Mesodermal cell (in vitro differentiated cells): ENCODE measurements around the gene TLE4.

Source experiments
- H3K27ac ChIP-seq: 2 replicates; pipeline ENCODE4 v1.7.0; 2013; ENCODE audit warnings: mild to moderate bottlenecking, low read depth, low read length, moderate library complexity; ENCODE audit not compliant: severe bottlenecking
- H3K36me3 ChIP-seq: 2 replicates; pipeline ENCODE4 v1.7.1; 2013; ENCODE audit warnings: mild to moderate bottlenecking, low read length, moderate library complexity; ENCODE audit not compliant: control insufficient read depth, insufficient read depth
- H3K4me1 ChIP-seq: one replicate; pipeline ENCODE4 v1.7.1; 2013; ENCODE audit warnings: mild to moderate bottlenecking, low read length; ENCODE audit not compliant: insufficient read depth, control insufficient read depth, poor library complexity, severe bottlenecking
- H3K4me3 ChIP-seq: 2 replicates; pipeline ENCODE4 v1.7.0; 2013; ENCODE audit warnings: low read length, control low read depth, mild to moderate bottlenecking; ENCODE audit not compliant: insufficient read depth, poor library complexity, severe bottlenecking; ENCODE audit errors: extremely low read depth
- H3K9me3 ChIP-seq: 2 replicates; pipeline ENCODE4 v1.7.1; 2013; ENCODE audit warnings: mild to moderate bottlenecking, low read length, moderate library complexity; ENCODE audit not compliant: control insufficient read depth
- WGBS, 2 experiments: methylation state at CpG; one replicate each; pipeline ENCODE4 v1.1.5; 2013; ENCODE audit warnings: missing lambda C conversion rate in 2 of 2; ENCODE audit not compliant: insufficient coverage in 2 of 2; 5-methylcytosine and 5-hydroxymethylcytosine counted together

TLE4 gene

DNA sequence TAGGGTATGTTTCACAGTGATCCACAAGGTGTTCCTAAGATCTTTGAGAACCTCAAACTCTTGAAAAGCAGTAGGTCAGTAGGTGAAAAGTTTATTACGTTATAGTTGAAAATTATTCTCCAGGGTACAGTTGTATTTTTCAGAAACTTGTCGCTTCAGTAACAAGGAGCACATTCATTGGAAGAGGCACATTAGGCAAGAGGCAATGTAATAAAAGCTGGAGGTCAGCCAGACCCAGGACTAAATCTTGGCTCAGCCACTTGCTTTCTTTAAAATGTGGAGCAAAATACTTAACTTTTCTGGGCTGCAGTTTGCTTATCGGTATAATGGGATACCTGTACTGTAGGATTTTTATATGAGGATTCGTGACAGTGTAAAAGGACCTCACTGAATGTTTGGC lies 45.6 kb downstream of the TLE4 start:
- WGBS, 2 experiments = 93% methylated on average over 4 of the region's 4 CpGs
- H3K9me3 ChIP-seq = no peaks in the 10 kb centered on the region
- peaks cover 33% of the 10 kb centered on the region for H3K36me3 ChIP-seq
- H3K4me3 ChIP-seq = no peak overlapping the region
- H3K4me1 ChIP-seq = no peaks in the 10 kb centered on the region
- H3K27ac ChIP-seq = no peak overlapping the region

DNA sequence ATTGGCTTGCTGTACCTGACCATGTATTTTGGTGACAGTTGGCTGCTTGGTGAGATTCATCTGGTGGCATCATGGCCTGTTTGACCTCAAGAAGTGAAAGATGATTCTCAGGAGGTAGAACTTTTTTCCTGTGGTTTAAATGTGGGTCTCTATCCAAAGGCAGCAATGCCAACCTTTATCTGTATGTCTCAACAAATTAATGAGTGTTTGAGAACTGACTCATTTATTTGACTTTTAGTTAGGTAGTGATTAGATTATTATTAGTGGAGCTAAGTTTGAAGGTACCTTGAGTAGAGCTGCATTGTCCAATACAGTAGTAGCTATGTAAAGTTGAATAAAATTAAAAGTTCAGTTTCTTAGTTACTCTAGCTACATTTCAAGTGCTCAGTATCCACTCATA lies 48.2 kb downstream of the TLE4 start:
- Histone ChIP-seq H3K4me3 (no peak overlapping the region), H3K36me3 (peaks cover 23% of the 10 kb centered on the region), H3K9me3 (no peaks in the 10 kb centered on the region), H3K27ac (no peak overlapping the region), H3K4me1 (no peaks in the 10 kb centered on the region)

DNA sequence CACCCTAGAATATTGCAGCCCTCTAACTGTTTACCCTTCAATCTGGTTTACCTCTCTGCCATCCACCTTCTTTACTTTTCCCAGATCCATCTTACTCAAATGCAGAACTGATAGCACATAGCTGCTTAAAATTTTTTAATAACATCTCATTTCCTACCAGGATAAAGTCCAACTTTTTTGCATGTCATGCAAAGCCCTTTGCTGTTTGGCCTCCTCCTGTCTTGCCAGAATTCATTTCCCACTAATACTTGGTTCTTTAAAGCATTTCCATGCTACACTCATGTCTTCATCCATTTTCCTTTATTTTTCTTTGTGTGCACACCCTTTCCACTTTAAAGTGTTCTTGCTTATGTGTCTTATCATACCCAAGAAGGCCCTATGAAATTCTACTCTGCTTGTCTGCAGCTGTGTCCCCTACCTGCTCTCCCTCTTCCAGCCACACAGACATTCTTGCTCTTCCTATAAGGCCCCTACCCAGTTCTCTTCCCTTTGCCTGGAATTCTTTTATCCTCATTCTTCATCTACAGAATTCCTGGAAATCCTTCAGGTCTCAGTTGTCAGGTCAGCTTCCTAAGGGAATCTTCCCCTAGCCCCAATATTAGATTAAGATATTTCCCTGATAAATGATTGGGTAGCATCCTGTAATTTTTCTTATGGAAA lies 50.3 kb downstream of the TLE4 start:
- Histone ChIP-seq H3K4me3 (no peak overlapping the region), H3K27ac (no peak overlapping the region), H3K4me1 (no peaks in the 10 kb centered on the region), H3K9me3 (no peaks in the 10 kb centered on the region), H3K36me3 (peaks cover 12% of the 10 kb centered on the region)

DNA sequence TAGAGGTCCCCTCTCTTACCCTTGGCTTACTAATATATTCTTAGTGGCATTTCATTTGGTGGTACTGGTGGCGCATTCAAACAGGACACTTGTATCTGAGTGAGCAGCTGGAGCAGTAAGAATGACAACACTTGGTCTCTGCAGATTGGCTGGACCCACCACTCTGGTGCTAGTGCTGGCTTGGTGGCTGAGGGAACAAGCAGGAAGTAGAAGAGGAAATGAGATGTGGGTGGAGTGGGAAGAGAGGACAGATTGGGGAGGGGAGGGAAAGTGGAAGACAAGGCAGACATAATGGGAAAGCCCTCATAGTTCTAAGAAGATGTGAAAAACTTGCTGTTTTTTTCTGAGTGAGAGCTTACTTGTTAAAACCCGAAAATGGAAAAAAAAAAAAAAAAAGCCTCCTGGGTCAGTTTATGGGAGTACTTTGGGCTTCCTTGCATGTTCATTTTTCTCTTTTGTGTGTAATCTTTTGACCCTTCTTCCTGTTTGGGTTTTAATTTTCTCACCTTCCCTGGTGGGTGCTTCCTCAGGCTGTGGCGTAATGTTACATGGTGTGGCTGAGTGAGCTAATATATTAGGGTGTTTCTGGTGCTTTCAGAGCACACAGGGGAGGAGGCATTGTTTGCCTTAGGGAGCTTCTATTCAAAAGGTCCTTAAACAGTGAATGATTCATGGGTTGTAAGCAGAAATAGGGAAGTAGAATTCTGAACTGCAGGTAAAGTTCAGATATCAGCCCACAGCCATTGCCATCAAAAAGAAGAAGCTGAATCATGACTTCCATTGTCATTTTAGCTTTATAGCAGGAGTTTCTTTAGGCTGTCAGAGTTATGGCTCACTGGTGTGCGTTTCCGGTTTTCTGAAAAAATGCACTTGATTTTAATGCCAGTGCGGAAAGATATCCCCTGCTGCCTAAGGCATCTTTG lies 52.3 kb downstream of the TLE4 start:
- WGBS, 2 experiments = 89 to 100% methylated on average over 4 to 5 of the region's 6 CpGs
- Histone ChIP-seq H3K36me3 (peaks cover 16% of the 10 kb centered on the region), H3K9me3 (no peaks in the 10 kb centered on the region), H3K4me3 (no peak overlapping the region), H3K4me1 (no peaks in the 10 kb centered on the region), H3K27ac (peak overlapping the region; percentile 42)

DNA sequence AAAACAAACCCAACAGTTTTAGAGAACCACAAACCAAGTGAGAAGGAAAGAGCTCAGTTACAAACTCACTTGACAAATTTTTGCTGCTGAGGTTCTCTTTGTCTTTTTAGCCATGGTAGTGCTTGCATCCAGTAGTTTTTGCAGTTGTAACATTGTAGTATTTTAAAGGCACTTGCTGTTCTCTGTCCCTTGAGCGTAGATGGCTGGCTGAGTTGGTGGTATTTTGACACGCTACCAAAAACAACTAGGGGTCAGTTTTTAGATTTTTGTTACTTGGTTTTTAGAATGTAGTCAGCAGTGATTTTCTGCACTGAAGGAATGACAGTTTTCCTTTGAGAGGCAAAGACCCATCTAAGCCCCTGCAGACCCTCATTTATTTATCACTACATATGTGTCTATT lies 58.0 kb downstream of the TLE4 start:
- no peak overlapping the region for H3K27ac ChIP-seq
- 90% methylated on average over 2 of the region's 2 CpGs; no CpG with 5 or more reads in 1 of the 2 experiments for WGBS, 2 experiments
- no peaks in the 10 kb centered on the region for H3K9me3 ChIP-seq
- no peaks in the 10 kb centered on the region for H3K4me1 ChIP-seq
- no peak overlapping the region for H3K4me3 ChIP-seq
- H3K36me3 ChIP-seq = peaks cover 9% of the 10 kb centered on the region

DNA sequence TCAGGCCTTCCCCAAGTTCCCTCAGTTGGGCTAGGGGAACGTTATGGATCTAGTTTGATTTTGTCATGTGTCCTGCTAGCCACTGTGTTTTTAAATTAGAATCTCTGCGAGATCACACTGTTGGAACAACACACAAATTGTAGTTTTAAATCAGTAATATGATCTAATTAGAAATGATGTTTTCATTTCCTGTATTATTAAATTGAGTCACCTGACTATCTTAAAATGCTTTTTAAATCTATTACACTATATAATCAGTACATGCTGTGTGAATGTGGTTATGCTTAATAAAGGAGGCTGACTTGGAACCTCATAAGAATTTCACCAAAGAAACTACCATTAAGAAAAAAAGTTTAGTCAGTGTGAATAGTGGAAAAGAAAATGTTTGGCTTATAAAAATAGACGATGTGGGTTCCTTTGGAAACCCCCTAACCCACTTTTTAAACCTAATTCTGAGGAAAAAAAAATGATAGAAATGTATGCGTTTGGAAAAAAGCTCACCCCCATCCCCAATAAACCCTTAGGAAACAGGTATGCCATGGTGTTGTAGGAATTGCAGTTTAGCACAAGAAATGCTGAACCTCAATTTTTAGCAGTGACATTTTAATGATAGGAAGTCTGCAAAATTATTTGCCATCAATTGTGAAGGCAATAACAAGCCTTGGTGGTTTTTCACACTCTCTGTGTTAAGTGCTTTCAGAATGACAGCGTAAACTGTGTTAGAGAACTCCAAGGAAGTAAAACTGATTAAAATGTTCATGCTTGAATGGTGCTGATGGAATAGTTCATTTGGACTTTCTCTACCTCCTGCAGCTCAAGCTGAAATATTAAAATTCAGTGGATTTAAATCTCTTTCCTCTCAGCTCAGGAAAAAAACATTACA lies 59.0 kb downstream of the TLE4 start:
- Histone ChIP-seq H3K4me3 (no peak overlapping the region), H3K27ac (no peak overlapping the region), H3K4me1 (no peaks in the 10 kb centered on the region), H3K9me3 (no peaks in the 10 kb centered on the region), H3K36me3 (peaks cover 13% of the 10 kb centered on the region)
- WGBS, 2 experiments = 100% methylated on average over 1 of the region's 5 CpGs; no CpG with 5 or more reads in 1 of the 2 experiments

DNA sequence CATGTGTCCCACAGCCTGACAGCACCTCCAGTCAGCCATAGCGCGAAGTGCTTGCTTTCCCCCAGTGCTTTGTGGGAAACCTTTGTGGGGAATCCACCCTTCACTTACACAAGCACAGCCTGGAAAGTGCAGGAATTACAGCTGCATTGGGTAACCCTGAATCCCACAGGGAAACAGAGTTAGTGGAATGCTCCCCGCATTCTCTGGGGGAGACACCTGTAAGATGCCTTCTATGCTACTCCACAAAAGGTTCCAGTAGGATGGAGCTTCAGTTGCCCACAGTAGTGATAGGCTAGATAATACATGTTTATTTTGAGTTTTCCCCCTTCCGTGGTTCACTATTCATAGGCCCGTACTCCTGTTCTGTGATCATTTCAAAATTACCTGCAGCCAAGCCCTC lies 60.3 kb downstream of the TLE4 start:
- peaks cover 19% of the 10 kb centered on the region for H3K36me3 ChIP-seq
- H3K27ac ChIP-seq = no peak overlapping the region
- H3K4me3 ChIP-seq = no peak overlapping the region
- H3K4me1 ChIP-seq = no peaks in the 10 kb centered on the region
- whole genome bisulfite sequencing, 2 experiments = 100% methylated on average over 2 to 3 of the region's 5 CpGs
- no peaks in the 10 kb centered on the region for H3K9me3 ChIP-seq

DNA sequence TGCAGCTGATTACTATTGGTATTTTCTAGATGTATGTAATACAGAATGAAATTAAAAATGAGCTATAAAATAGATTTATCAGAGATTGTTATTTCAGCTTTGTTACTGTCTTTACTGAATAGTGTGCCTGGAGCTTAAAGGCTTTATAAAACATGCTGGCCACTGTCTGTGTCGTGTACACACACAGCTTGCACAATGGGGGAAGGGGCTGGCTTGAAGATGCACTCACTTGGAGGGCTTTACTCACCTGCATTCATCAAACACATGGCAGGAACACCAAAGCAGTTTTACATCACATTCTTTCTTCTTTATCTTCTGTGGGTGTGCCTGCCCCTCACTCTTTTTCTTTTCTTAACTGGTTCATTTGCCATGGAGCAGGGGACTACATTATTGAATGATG lies 60.9 kb downstream of the TLE4 start:
- 100% methylated on average over 1 of the region's 1 CpG; no CpG with 5 or more reads in 1 of the 2 experiments for WGBS, 2 experiments
- Histone ChIP-seq H3K27ac (no peak overlapping the region), H3K36me3 (peaks cover 24% of the 10 kb centered on the region), H3K4me1 (no peaks in the 10 kb centered on the region), H3K4me3 (no peak overlapping the region), H3K9me3 (no peaks in the 10 kb centered on the region)

DNA sequence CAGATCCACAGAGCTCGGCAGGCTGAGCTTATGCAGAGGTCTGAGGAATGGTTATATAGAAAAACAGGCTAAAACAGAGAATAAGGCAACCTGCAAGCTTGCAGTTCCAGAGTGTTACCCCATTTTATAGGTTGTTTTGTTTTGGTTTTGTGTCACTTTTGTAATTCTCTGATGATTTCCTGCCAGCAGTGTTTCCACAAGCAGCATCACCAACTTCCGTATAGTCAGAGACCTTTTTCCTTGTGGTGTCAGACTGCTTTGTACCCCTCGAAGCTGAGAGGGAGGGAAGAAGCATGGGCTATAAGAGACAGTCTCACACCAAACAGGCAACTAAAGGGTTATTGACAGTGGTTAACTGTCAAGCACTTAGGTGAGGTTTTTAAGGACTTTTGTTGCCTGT lies 61.8 kb downstream of the TLE4 start:
- H3K27ac ChIP-seq = no peak overlapping the region
- H3K4me1 ChIP-seq = no peaks in the 10 kb centered on the region
- no peak overlapping the region for H3K4me3 ChIP-seq
- H3K36me3 ChIP-seq = peaks cover 26% of the 10 kb centered on the region
- WGBS, 2 experiments = 60 to 95% methylated on average over 1 to 2 of the region's 3 CpGs
- no peaks in the 10 kb centered on the region for H3K9me3 ChIP-seq

DNA sequence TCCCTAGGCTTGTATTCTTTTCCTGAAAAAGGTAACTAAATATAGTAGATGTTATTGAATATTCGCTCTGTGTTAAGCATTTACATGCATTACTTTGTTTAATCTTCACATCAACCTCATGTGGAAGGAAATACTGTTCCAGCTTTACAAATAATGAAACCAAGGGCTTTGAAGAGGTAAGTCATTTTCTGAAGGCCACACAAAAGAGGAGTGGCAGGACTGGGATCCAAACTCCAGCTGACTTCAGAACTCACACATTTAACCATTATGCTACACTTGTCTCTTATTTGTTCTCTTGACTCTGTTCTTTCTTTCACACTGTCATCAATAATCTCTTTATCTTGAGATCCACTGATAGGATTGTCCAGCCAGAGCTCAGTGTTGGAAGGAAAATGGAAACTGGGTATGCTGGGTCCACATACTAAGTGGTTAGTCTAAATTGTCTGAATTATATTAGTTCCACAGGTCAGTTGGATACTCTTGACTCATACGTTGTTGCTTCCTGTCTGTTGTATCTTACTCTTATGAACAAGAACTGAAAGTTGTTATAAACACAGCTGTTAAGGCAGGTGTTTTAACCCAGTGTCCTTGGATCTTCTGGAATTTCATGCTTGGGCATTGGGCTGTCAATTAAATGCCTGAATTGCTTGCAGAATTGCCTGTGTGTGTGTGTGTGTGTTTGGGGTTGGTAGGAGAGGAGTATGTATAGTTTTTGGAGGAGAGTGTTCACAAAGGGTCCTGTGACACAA lies 65.6 kb downstream of the TLE4 start:
- no peaks in the 10 kb centered on the region for H3K9me3 ChIP-seq
- WGBS, 2 experiments = 100% methylated on average over 1 of the region's 2 CpGs

More for the DNA sequence above, 65.6 kb downstream of the TLE4 start:
- Histone ChIP-seq H3K27ac (no peak overlapping the region), H3K4me1 (no peaks in the 10 kb centered on the region), H3K4me3 (no peak overlapping the region), H3K36me3 (peaks cover 34% of the 10 kb centered on the region)
